GM06990 (cell line): Measurements from ENCODE around the gene LIMA1.
"Not testable (repeated sequence)": the region's sequence is repeated elsewhere in the genome, so short reads cannot be mapped to it uniquely, and the experiment has no call there.

Source experiments
- DNase-seq: peaks from one replicate; pipeline ENCODE4 v3.0.0-alpha.2; 2011; ENCODE audit not compliant: insufficient read length; ENCODE audit errors: extremely low read depth
- H3K27me3 ChIP-seq: replicated peaks from 2 replicates; pipeline ENCODE4 v1.6.0; 2011; ENCODE audit warnings: low read length; ENCODE audit not compliant: control insufficient read depth, insufficient read depth
- H3K36me3 ChIP-seq: 2 replicates; pipeline ENCODE4 v1.5.1; 2011; ENCODE audit warnings: low read length; ENCODE audit not compliant: control insufficient read depth, insufficient read depth
- H3K4me3 ChIP-seq: replicated peaks from 2 replicates; pipeline ENCODE4 v1.5.1; 2011; ENCODE audit warnings: low read depth, mild to moderate bottlenecking, control low read depth, low read length
- TF ChIP-seq, protein P1 (sequence below): IDR thresholded peaks from 2 replicates; pipeline ENCODE4 v1.5.1; 2011; ENCODE audit warnings: low read length, control low read depth, mild to moderate bottlenecking, inconsistent platforms; ENCODE audit not compliant: insufficient read depth, poor library complexity, severe bottlenecking

Gene LIMA1

DNA sequence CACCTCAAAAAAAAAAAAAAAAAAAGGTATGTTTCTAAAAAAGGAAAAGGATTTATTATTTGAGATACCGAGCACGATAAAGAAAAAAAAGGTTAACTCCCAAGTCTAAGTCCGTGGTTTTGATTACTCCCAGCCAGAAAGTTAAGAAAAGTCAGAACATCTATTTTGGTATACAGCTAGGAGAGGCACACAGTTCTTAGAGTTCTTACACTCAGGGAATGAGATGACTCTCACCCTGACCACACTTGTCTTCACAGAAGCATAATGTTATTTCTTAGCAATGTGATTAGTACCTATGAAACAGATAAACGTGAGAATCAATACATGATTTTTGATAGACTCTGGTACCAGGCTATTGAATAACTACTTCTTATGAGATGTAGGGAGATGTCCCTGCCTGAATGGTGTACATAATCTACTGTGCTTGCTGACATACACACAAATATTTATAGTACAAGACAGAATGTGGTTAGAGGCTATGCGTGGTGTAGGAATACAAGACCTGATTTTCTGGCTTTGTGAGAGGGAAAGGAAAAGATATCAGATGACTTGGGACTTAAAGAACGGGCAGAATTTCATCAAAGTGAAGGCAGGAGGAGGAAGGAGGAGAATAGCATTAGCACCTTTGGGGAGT lies 31.6 kb downstream of the LIMA1 start:
- H3K36me3 ChIP-seq, result no peaks in the 10 kb centered on the region
- DNase-seq, result no peak
- TF ChIP-seq, protein P1, sequence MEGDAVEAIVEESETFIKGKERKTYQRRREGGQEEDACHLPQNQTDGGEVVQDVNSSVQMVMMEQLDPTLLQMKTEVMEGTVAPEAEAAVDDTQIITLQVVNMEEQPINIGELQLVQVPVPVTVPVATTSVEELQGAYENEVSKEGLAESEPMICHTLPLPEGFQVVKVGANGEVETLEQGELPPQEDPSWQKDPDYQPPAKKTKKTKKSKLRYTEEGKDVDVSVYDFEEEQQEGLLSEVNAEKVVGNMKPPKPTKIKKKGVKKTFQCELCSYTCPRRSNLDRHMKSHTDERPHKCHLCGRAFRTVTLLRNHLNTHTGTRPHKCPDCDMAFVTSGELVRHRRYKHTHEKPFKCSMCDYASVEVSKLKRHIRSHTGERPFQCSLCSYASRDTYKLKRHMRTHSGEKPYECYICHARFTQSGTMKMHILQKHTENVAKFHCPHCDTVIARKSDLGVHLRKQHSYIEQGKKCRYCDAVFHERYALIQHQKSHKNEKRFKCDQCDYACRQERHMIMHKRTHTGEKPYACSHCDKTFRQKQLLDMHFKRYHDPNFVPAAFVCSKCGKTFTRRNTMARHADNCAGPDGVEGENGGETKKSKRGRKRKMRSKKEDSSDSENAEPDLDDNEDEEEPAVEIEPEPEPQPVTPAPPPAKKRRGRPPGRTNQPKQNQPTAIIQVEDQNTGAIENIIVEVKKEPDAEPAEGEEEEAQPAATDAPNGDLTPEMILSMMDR, result no peak

DNA sequence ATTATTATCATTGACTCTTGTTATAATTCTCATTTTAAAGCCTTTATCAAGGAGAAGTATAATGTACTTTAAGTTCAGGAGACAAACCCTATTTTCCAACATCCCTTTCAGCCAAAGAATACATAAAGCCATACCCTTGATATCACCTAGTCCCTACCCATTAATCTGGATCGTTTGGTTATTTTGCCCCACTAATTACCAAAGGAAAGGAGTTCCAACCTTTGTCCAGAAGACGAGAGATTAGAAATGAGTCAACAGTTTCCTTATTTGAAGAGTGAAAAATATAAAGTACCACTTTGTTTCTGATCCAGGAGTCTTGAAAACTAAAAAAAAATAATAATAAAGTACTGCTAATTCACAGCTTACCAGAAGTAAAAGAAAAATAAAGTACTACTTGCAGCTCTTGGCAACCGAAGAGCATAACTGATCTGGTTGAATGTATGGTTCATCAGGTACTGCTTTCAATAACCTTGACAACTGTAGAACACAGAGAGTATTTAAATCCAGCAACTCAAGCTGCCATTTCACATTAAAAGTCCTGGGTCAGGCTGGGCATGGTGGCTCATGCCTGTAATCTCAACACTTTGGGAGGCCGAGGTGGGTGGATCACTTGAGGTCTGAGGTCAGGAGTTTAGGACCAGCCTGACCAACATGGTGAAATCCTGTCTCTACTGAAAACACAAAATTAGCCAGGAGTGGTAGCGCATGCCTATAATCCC lies 33.7 kb downstream of the LIMA1 start:
- no peak for DNase-seq
- TF ChIP-seq, protein P1, result no peak

More for the DNA sequence above, 31.6 kb downstream of the LIMA1 start:
- Histone ChIP-seq H3K27me3 (no peaks in the 10 kb centered on the region), H3K4me3 (no peak overlapping the region)

DNA sequence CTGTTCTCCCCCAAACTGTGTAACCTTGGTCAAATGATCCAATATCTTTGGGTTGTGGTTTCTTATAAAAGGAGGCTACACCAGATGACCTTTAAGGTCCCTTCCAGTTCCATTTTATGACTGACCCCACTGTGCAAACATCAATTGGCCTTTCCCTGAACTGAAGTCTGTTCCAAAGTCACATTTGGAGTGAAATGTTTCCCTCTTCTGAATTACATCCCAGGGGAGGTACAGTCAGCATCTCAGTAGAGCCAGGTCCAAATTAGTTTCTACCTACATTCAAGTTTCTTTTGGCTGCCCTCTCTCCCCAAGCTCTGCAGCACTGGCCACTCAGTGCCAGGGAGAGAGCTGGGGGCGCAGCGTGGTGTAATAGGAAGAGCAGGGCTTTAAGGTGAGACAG lies 34.4 kb downstream of the LIMA1 start:
- no peak for DNase-seq
- H3K27me3 ChIP-seq, result no peaks in the 10 kb centered on the region
- H3K4me3 ChIP-seq, result no peak overlapping the region
- H3K36me3 ChIP-seq, result no peaks in the 10 kb centered on the region
- TF ChIP-seq, protein P1, result no peak

More for the DNA sequence above, 33.7 kb downstream of the LIMA1 start:
- Histone ChIP-seq H3K36me3 (no peaks in the 10 kb centered on the region), H3K27me3 (no peaks in the 10 kb centered on the region), H3K4me3 (no peak overlapping the region)

DNA sequence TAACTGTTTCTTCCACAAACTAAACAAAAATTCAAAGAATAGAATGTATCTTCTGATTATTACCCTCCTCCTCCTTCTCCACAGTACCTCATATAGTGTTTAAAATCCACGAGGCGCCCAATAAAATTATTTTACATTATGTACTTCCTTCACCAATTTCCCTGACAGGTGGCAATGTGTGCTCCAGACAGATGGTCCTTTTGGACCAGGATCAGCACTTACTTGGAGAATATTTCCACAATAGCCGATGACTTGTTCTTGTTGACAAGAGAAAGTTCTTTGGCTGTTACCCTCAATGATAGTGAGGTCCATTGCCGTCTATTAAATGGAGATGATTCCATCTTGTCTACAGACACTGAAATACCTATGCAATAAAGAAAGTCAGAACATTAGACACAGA lies 34.9 kb downstream of the LIMA1 start:
- H3K4me3 ChIP-seq, result no peak overlapping the region
- TF ChIP-seq, protein P1, result no peak
- H3K27me3 ChIP-seq, result no peaks in the 10 kb centered on the region
- H3K36me3 ChIP-seq, result no peaks in the 10 kb centered on the region
- no peak for DNase-seq

DNA sequence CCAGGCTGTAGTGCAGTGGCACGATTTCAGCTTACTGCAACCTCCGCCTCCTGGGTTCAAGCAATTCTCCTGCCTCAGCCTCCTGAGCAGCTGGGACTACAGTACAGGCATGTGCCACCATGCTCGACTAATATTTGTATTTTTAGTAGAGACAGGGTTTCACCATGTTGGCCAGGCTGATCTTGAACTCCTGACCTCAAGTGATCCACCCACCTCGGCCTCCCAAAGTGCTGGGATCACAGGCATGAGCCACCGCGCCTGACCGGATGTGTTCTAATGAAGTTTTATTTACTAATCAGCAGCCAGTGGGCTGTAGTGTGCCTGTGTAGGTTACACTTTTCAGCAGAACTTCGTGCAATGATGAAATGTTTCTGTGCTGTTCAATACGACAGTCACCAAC lies 35.7 kb downstream of the LIMA1 start:
- not testable (repeated sequence) for H3K27me3 ChIP-seq, H3K4me3 ChIP-seq, DNase-seq, H3K36me3 ChIP-seq

DNA sequence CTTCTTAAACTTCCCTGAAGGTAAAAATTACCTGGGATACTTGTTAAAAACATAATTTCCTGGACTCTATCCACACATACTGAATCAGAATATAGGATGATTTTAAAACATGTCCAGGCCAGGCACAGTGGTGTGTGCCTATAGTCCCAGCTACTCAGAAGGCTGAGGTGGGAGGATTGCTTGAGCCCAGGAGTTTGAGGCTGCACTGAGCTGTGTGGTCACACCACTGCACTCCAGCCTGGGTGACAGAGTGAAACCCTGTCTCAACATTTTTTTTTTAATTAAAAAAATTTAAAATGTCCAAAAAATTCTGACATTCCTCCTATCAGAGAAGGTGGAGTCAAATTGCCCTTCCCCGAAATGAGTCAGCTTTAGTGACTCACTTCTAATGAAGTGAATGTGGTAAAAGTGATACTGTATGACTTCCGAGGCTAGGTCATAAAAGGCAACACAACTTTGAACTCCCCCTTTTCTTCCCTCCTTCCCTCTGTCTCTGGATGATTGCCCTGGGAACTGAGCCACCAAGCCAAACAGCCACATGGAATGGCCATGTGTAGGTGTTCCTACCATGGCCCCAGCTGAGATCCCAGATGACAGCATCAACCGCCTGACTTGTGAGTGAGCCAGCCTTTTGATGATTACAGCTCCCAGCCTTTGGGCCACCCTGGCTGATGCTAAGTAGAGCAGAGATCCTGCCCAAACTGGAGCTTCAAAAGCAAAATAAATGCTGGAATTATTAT lies 36.3 kb downstream of the LIMA1 start:
- no peak overlapping the region for H3K4me3 ChIP-seq
- TF ChIP-seq, protein P1, result no peak
- H3K36me3 ChIP-seq, result no peaks in the 10 kb centered on the region
- no peaks in the 10 kb centered on the region for H3K27me3 ChIP-seq
- peak; percentile 65 for DNase-seq
